ENCODE results near the gene GMDS. TPM values are rescaled to one million over a fixed set of nuclear protein-coding genes. Genes with fewer than 3 reads are reported as not detected.

The GMDS gene
- total RNA-seq, 1 experiment from 2014 or later, result 31.1 TPM

GRCh38 chr6:2155206-2155605 lies 90.2 kb downstream of the GMDS start:
- CTCF ChIA-PET, result no interaction called here
- Mint-ChIP-seq H3K4me1 (ENCODE audit: low read depth, unreplicated experiment) (no peaks in the 10 kb centered on the region), H3K36me3 (ENCODE audit: insufficient read depth, unreplicated experiment) (no peaks in the 10 kb centered on the region), H3K4me3 (ENCODE audit: unreplicated experiment) (no peak overlapping the region), H3K27ac (ENCODE audit: unreplicated experiment) (no peak overlapping the region), H3K9me3 (ENCODE audit: unreplicated experiment) (no peaks in the 10 kb centered on the region), H3K27me3 (ENCODE audit: insufficient read depth, unreplicated experiment) (no peaks in the 10 kb centered on the region)
- no peak overlapping the region for H3K4me3 ChIP-seq (ENCODE audit: low read depth, low read length)
- intact Hi-C loops (cut with micrococcal nuclease; ENCODE audit: unreplicated experiment), result no loop called here
- TF ChIP-seq CTCF (IDR thresholded peaks at IDR 0.05; ENCODE audit: insufficient read depth in 1 of 2, low read depth in 1 of 2, low read length in 1 of 2, severe bottlenecking in 1 of 2, unreplicated experiment in 1 of 2), result no peak
- no peaks in the 10 kb centered on the region for H3K9me3 ChIP-seq
- POLR2A ChIA-PET, result no interaction called here
- no peaks in the 10 kb centered on the region for H3K36me3 ChIP-seq (ENCODE audit: control insufficient read depth, insufficient read depth, low read length)
- no peak for DNase-seq
- H3K4me1 ChIP-seq, result no peaks in the 10 kb centered on the region
- no TSS peak for BruUV-seq (replicated peaks)
- H3K27me3 ChIP-seq (replicated peaks; ENCODE audit: control insufficient read depth, insufficient read depth, low read length), result no peaks in the 10 kb centered on the region

- no peak overlapping the region for H3K27ac Mint-ChIP-seq (ENCODE audit: unreplicated experiment)
- no TSS peak for BruUV-seq (replicated peaks)
Measured at GRCh38 chr6:2149361-2150006, 95.9 kb downstream of the GMDS start.

GRCh38 chr6:2148748-2149147 lies 96.7 kb downstream of the GMDS start:
- Histone ChIP-seq H3K9me3 (no peaks in the 10 kb centered on the region), H3K36me3 (ENCODE audit: control insufficient read depth, insufficient read depth, low read length) (no peaks in the 10 kb centered on the region), H3K4me3 (ENCODE audit: low read depth, low read length) (no peak overlapping the region), H3K27me3 (replicated peaks; ENCODE audit: control insufficient read depth, insufficient read depth, low read length) (no peaks in the 10 kb centered on the region), H3K4me1 (no peaks in the 10 kb centered on the region)
- no peaks in the 10 kb centered on the region for H3K4me1 Mint-ChIP-seq (ENCODE audit: low read depth, unreplicated experiment)
- ChIA-PET POLR2A (no interaction called here), CTCF (no interaction called here)
- H3K27ac Mint-ChIP-seq (ENCODE audit: unreplicated experiment), result no peak overlapping the region
- no peak for DNase-seq
- TF ChIP-seq CTCF (IDR thresholded peaks at IDR 0.05; ENCODE audit: insufficient read depth in 1 of 2, low read depth in 1 of 2, low read length in 1 of 2, severe bottlenecking in 1 of 2, unreplicated experiment in 1 of 2), result no peak
- intact Hi-C loops (cut with micrococcal nuclease; ENCODE audit: unreplicated experiment), result no loop called here
- no peaks in the 10 kb centered on the region for H3K27me3 Mint-ChIP-seq (ENCODE audit: insufficient read depth, unreplicated experiment)
- no peaks in the 10 kb centered on the region for H3K36me3 Mint-ChIP-seq (ENCODE audit: insufficient read depth, unreplicated experiment)
- no peaks in the 10 kb centered on the region for H3K9me3 Mint-ChIP-seq (ENCODE audit: unreplicated experiment)
- no peak overlapping the region for H3K4me3 Mint-ChIP-seq (ENCODE audit: unreplicated experiment)
- BruUV-seq (replicated peaks), result no TSS peak

More at GRCh38 chr6:2149361-2150006, 95.9 kb downstream of the GMDS start:
- Histone ChIP-seq H3K36me3 (ENCODE audit: control insufficient read depth, insufficient read depth, low read length) (no peaks in the 10 kb centered on the region), H3K9me3 (no peaks in the 10 kb centered on the region), H3K4me1 (no peaks in the 10 kb centered on the region), H3K4me3 (ENCODE audit: low read depth, low read length) (no peak overlapping the region), H3K27me3 (replicated peaks; ENCODE audit: control insufficient read depth, insufficient read depth, low read length) (no peaks in the 10 kb centered on the region)
- no peaks in the 10 kb centered on the region for H3K27me3 Mint-ChIP-seq (ENCODE audit: insufficient read depth, unreplicated experiment)
- no peak for DNase-seq
- CTCF ChIA-PET, result no interaction called here
- H3K4me3 Mint-ChIP-seq (ENCODE audit: unreplicated experiment), result no peak overlapping the region
- intact Hi-C loops (cut with micrococcal nuclease; ENCODE audit: unreplicated experiment), result no loop called here
- H3K36me3 Mint-ChIP-seq (ENCODE audit: insufficient read depth, unreplicated experiment), result no peaks in the 10 kb centered on the region
- POLR2A ChIA-PET, result no interaction called here
- no peaks in the 10 kb centered on the region for H3K4me1 Mint-ChIP-seq (ENCODE audit: low read depth, unreplicated experiment)
- H3K9me3 Mint-ChIP-seq (ENCODE audit: unreplicated experiment), result no peaks in the 10 kb centered on the region
- no peak for TF ChIP-seq CTCF (IDR thresholded peaks at IDR 0.05; ENCODE audit: insufficient read depth in 1 of 2, low read depth in 1 of 2, low read length in 1 of 2, severe bottlenecking in 1 of 2, unreplicated experiment in 1 of 2)

Data from Caco-2 (cell line).